COLO829 (cell line): ENCODE measurements around the gene ME2.
"Not testable (repeated sequence)": the region's sequence is repeated elsewhere in the genome, so short reads cannot be mapped to it uniquely, and the experiment has no call there.

Source experiments
- DNase-seq: peaks from one replicate; pipeline ENCODE4 v3.0.0; 2012; ENCODE audit warnings: low spot score

Gene ME2

GRCh38 chr18:50973367-50974126 is 94.6 kb downstream of the ME2 start:
- no peak for DNase-seq

DNA sequence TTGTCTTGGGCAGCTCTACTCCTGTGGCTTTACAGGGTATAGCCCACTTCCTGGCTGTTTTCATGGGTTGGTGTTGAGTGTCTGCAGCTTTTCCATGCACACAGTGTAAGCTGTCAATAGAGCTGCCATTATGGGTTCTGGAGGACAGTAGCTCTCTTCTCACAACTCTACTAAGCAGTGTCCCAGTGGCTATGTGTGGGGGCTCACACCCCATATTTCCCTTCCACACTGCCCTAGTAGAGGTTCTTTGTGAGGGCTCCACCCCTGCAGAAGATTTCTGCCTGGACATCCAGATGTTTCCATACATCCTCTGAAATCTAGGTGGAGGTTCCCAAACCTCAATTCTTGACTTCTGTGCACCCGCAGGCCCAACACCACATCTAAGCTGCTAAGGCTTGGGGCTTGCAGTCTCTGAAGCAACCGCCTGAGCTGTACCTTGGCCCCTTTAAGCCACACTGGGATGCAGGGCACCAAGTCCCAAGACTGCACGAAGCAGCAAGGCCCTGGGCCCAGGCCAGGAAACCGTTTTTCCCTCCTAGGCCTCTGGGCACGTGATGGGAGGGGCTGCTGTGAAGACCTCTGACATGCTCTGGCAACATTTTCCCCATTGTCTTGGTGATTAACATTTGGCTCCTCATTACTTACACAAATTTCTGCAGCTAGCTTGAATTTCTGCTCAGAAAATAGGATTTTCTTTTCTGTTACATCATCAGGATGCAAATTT is 98.3 kb downstream of the ME2 start:
- no peak for DNase-seq

DNA sequence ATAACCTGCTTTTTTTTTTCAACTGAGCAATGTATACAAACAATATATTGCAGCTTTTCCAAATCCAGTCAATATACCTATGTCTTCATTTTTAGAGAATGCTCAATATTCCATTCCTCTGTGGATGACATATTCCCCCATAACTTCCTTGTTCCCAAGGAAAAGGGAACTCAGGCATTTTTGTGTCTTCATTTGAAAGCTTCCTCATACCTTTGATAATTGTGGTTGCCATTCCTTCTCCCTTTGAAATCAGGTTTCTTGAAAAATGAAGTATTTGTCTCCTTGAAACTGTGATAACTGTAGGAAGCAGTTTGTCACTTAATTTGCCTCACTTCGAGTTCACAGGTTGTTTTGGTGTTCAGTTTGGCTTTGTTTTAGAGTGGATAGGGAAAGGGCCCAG is 102.5 kb downstream of the ME2 start:
- DNase-seq: no peak

DNA sequence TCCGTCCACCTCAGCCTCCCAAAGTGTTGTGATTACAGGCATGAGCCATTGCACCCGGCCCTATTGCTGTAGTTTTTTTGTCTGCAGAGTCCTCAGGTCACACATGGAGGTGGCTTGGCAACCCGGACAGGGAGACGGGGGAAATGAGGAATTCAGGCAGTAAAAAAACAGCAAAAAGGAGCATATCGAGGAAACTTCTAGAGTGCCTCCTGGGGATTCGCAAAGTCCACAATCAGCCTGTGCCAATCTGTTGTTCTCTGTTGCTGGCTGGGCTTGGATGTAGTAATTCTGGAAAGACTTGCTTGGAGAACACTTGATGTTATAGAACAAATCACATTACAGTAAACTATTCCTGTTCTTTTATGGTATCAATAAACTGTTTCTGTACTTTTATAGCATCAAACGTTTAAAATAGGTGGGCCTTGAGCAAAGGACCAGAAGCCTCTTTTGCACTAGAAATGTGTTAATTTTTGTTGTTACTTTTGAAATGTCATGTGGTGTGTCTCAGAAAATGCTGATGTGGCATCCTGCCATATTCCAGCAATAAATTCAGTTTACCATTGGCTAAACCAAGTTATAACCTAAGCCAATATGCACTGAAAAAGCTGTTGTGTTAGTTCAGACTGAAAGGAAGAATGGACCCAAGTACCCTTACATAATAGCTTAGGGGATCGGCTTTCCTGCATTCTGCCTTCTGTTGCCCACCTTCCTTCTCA is 103.3 kb downstream of the ME2 start:
- no peak for DNase-seq

GRCh38 chr18:50982802-50983179 is 103.9 kb downstream of the ME2 start:
- no peak for DNase-seq

DNA sequence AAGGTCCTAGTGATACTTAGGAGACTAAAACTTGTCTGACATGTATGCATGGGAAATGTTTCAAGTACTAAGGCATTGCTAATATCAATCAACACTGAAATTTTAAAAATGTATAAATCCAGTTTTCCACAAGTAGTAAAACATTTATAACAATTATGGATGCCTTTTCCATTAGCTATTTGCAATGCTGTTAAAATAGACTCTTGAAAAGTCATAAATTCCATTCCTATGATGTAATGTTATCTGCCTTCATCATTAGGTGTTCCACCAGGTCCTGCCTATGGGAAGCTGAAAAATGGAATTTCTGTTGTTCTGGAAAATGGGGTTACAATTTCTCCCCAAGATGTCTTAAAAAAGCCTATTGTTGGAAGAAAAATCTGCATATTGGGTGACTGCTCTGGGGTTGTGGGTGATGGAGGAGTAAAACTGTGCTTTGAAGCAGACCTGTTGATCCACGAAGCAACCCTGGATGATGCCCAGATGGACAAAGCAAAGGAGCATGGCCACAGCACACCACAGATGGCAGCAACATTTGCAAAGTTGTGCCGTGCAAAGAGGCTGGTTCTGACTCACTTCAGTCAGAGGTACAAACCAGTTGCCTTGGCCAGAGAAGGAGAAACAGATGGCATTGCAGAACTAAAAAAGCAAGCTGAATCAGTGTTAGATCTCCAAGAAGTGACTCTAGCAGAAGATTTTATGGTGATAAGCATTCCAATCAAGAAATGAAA is 107.6 kb downstream of the ME2 start:
- no peak for DNase-seq

- DNase-seq: no peak
Measured at GRCh38 chr18:50987261-50987660, 108.3 kb downstream of the ME2 start.

GRCh38 chr18:50989711-50990110 is 110.8 kb downstream of the ME2 start:
- DNase-seq: no peak

GRCh38 chr18:50992351-50992762 is 113.4 kb downstream of the ME2 start:
- DNase-seq: no peak

DNA sequence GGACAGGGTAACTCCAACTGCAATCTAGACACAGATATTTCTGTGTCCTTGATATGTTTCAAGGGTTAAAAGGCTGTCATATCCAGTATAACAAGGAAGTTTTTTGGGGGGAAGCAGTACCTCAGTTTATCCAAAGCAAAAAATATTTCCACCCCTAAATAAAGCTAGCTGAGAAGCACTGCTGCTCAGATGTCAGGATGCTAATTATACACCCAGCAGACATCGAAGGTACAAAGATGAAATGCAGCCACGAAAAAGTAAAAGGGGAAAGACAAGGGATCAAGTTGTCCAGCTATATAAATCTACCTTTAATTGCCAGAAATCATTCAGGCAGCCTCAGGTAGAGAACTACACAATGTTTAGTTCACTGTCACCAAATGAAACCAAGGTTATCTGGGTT is 115.1 kb downstream of the ME2 start:
- DNase-seq: no peak

GRCh38 chr18:51003174-51003573 is 124.3 kb downstream of the ME2 start:
- not testable (repeated sequence) for DNase-seq
